GM21786 (cell line): ENCODE data around the gene CD46.

Experiments used
- ATAC-seq: cut with Tn5 transposase; IDR thresholded peaks from one replicate; pipeline ENCODE4 v1.9.1; 2021; ENCODE audit not compliant: unreplicated experiment

The CD46 gene

GRCh38 chr1:207844371-207844770, 92.5 kb downstream of the CD46 start:
- no peak for ATAC-seq
